ENCODE data around the gene NEDD4. TPM values are rescaled to one million over a fixed set of nuclear protein-coding genes. Genes with fewer than 3 reads are reported as not detected.

Gene NEDD4
- total and polyA plus RNA-seq, 2 of the 4 experiments (the other 2 are of a cell fraction), result 27.4 to 80.7 TPM

GRCh38 chr15:55902981-55903380, 90.4 kb downstream of the NEDD4 start:
- Histone ChIP-seq H2AK9ac (replicated peaks; ENCODE audit: low read depth, low read length, poor library complexity) (no peak overlapping the region), H3K56ac (ENCODE audit: extremely low read depth, insufficient read depth, low read length) (no peak overlapping the region), H2AK5ac (ENCODE audit: low read depth, low read length) (no peak overlapping the region), H3K14ac (replicated peaks; ENCODE audit: low read depth, low read length) (no peak overlapping the region), H2BK5ac (ENCODE audit: low read depth, low read length, poor library complexity, severe bottlenecking) (peak overlapping the region; percentile 87), H4K5ac (ENCODE audit: low read depth, low read length) (peak overlapping the region; percentile 49; the same call in 1 of the 2 replicates), H3K4ac (ENCODE audit: low read depth, low read length) (peak overlapping the region; percentile 70), H3K9me1 (ENCODE audit: insufficient read depth, low read length) (peaks cover 3% of the 10 kb centered on the region; the same call in 1 of the 2 replicates), H4K91ac (ENCODE audit: insufficient read depth, low read depth, low read length) (peak overlapping the region; percentile 65), H3K4me2 (ENCODE audit: low read depth, low read length) (peak overlapping the region; percentile 60; the same call in 1 of the 2 replicates), H4K20me1 (ENCODE audit: insufficient read depth, low read length) (no peaks in the 10 kb centered on the region), H2BK20ac (ENCODE audit: low read depth, low read length) (no peak overlapping the region), H3K27me3 (ENCODE audit: control insufficient read depth, insufficient read depth, low read length) (no peaks in the 10 kb centered on the region), H3K18ac (ENCODE audit: low read depth, low read length) (no peak overlapping the region), H3K79me1 (ENCODE audit: low read depth in 1 of 2, low read length in 2 of 2) (peaks cover 15 to 30% of the 10 kb centered on the region in 2 experiments), H3K36me3 (ENCODE audit: control insufficient read depth, insufficient read depth, low read length) (no peaks in the 10 kb centered on the region), H3K4me1 (ENCODE audit: control insufficient read depth, insufficient read depth, low read length) (peaks cover 8% of the 10 kb centered on the region; the same call in 1 of the 2 replicates), H2AFZ (replicated peaks; ENCODE audit: low read length, poor library complexity) (no peak overlapping the region), H2BK15ac (ENCODE audit: low read depth, low read length) (no peak overlapping the region), H2BK120ac (ENCODE audit: low read depth, low read length) (peak overlapping the region; percentile 81; the same call in 1 of the 2 replicates), H3K9me3 (ENCODE audit: control insufficient read depth, insufficient read depth, low read length) (no peaks in the 10 kb centered on the region), H4K8ac (ENCODE audit: low read depth in 2 of 2, low read length in 2 of 2) (0 out of 4 replicates have a peak overlapping the region, but pooled peaks of 1 of the 2 experiments have one; percentile 31), H3K9ac (ENCODE audit: low read depth, low read length) (no peak overlapping the region), H3K4me3 (ENCODE audit: insufficient read depth, low read depth, low read length) (no peak overlapping the region), H3K23ac (ENCODE audit: low read depth, low read length) (0 out of 2 replicates have a peak overlapping the region, but pooled peaks have one; percentile 40), H3K27ac (ENCODE audit: insufficient read depth, low read length) (peak overlapping the region; percentile 68; the same call in 1 of the 2 replicates)
- in situ Hi-C loops (cut with MboI; ENCODE audit: low sequenced_read_pairs), result no loop called here
- intact Hi-C loops (cut with micrococcal nuclease), result no loop called here
- ATAC-seq (ENCODE audit: low read depth) (peak; percentile 37), DNase-seq (peak; percentile 50)
- ChIA-PET POLR2A (ENCODE audit: unreplicated experiment) (no interaction called here), CTCF (interaction anchor here (1.5 kb wide), 1 partner anchor 15 kb away, joined by 3 read pairs; no protein-coding TSS in a partner anchor)
- BruUV-seq (replicated peaks), result no TSS peak
- dilution Hi-C loops (cut with HindIII; ENCODE audit: low sequenced_read_pairs, unreplicated experiment), result no loop called here
- WGBS, 2 experiments (ENCODE audit: extremely low coverage in 2 of 2, insufficient read length in 1 of 2), result no CpG with 5 or more reads among the region's 4 CpGs
- no peak for TF ChIP-seq POLR2A (IDR thresholded peaks at IDR 0.05; ENCODE audit: low read depth, low read length)
- no peak for TF ChIP-seq MAZ (IDR thresholded peaks at IDR 0.05; ENCODE audit: borderline replicate concordance, low read depth, low read length)
- no peak for TF ChIP-seq CHD1 (IDR thresholded peaks at IDR 0.05; ENCODE audit: low read depth, low read length)
- TF ChIP-seq ELK1 (IDR thresholded peaks at IDR 0.05; ENCODE audit: borderline replicate concordance, low read depth, low read length), result no peak
- no peak for TF ChIP-seq CEBPB (IDR thresholded peaks at IDR 0.05; ENCODE audit: low read depth, low read length)
- TF ChIP-seq CTCF (conservative IDR thresholded peaks at IDR 0.05; ENCODE audit: low read depth, low read length), result no peak
- no peak for TF ChIP-seq RFX5 (IDR thresholded peaks at IDR 0.05; ENCODE audit: low read depth, low read length)
- no peak for TF ChIP-seq SMC3 (IDR thresholded peaks at IDR 0.05; ENCODE audit: low read depth, low read length)
- TF ChIP-seq RAD21 (IDR thresholded peaks at IDR 0.05; ENCODE audit: low read length), result no peak
- no peak for TF ChIP-seq NFE2L2 (IDR thresholded peaks at IDR 0.05; ENCODE audit: low read depth, low read length)
- no peak for TF ChIP-seq USF2 (IDR thresholded peaks at IDR 0.05; ENCODE audit: low read depth, low read length)
- no peak for TF ChIP-seq MAFK (IDR thresholded peaks at IDR 0.05; ENCODE audit: low read depth, low read length)
- TF ChIP-seq RCOR1 (IDR thresholded peaks at IDR 0.05; ENCODE audit: insufficient replicate concordance, low read length), result no peak
- TF ChIP-seq FOS (IDR thresholded peaks at IDR 0.05; ENCODE audit: low read depth, low read length), result no peak
- no peak for TF ChIP-seq MXI1 (IDR thresholded peaks at IDR 0.05; ENCODE audit: borderline replicate concordance, low read depth, low read length)
- TF ChIP-seq BHLHE40 (IDR thresholded peaks at IDR 0.05; ENCODE audit: low read depth, low read length), result no peak

Measured in IMR-90 (cell line).